ENCODE measurements around the gene DAZAP1. TPM values are rescaled to one million over a fixed set of nuclear protein-coding genes. Genes with fewer than 3 reads are reported as not detected.

Gene DAZAP1
- total RNA-seq, 2 experiments from 2014 or later, result 287 to 297 TPM

- DNase-seq, result no peak
- H3K36me3 Mint-ChIP-seq, result peaks cover 16% of the 10 kb centered on the region
- H3K4me1 Mint-ChIP-seq, result peaks cover 13% of the 10 kb centered on the region
- H3K4me3 Mint-ChIP-seq, result peak overlapping the region; percentile 82
- H3K27me3 Mint-ChIP-seq, result peaks cover 9% of the 10 kb centered on the region
- peak overlapping the region; percentile 66 for H3K27ac Mint-ChIP-seq
- peaks cover 2% of the 10 kb centered on the region for H3K9me3 Mint-ChIP-seq
Observed at GRCh38 chr19:1384478-1385110, 22.8 kb upstream of the DAZAP1 start.

- Mint-ChIP-seq H3K27me3 (peaks cover 9% of the 10 kb centered on the region), H3K4me3 (no peak overlapping the region), H3K4me1 (peaks cover 13% of the 10 kb centered on the region), H3K27ac (no peak overlapping the region), H3K9me3 (peaks cover 2% of the 10 kb centered on the region), H3K36me3 (peaks cover 20% of the 10 kb centered on the region)
- DNase-seq, result no peak
Observed at GRCh38 chr19:1385816-1386215, 21.6 kb upstream of the DAZAP1 start.

GRCh38 chr19:1386945-1387683 lies 20.3 kb upstream of the DAZAP1 start:
- Mint-ChIP-seq H3K27me3 (peaks cover 9% of the 10 kb centered on the region), H3K4me3 (no peak overlapping the region), H3K36me3 (peaks cover 22% of the 10 kb centered on the region), H3K4me1 (peaks cover 13% of the 10 kb centered on the region), H3K9me3 (peaks cover 2% of the 10 kb centered on the region), H3K27ac (no peak overlapping the region)
- DNase-seq, result no peak

- H3K4me3 Mint-ChIP-seq, result no peak overlapping the region
- peaks cover 10% of the 10 kb centered on the region for H3K4me1 Mint-ChIP-seq
- H3K9me3 Mint-ChIP-seq, result peaks cover 2% of the 10 kb centered on the region
- H3K27me3 Mint-ChIP-seq, result peaks cover 7% of the 10 kb centered on the region
- H3K27ac Mint-ChIP-seq, result no peak overlapping the region
- no peak for DNase-seq
- peaks cover 22% of the 10 kb centered on the region for H3K36me3 Mint-ChIP-seq
Observed at GRCh38 chr19:1387684-1388636, 19.4 kb upstream of the DAZAP1 start.

GRCh38 chr19:1388637-1389026 lies 18.8 kb upstream of the DAZAP1 start:
- Mint-ChIP-seq H3K27ac (no peak overlapping the region), H3K27me3 (peaks cover under 1% of the 10 kb centered on the region), H3K9me3 (no peaks in the 10 kb centered on the region), H3K4me1 (peaks cover 3% of the 10 kb centered on the region), H3K36me3 (peaks cover 17% of the 10 kb centered on the region), H3K4me3 (no peak overlapping the region)
- DNase-seq, result no peak

- no peak overlapping the region for H3K4me3 Mint-ChIP-seq
- DNase-seq, result no peak
- H3K27me3 Mint-ChIP-seq, result no peaks in the 10 kb centered on the region
- H3K9me3 Mint-ChIP-seq, result no peaks in the 10 kb centered on the region
- H3K4me1 Mint-ChIP-seq, result peaks cover 3% of the 10 kb centered on the region
- no peak overlapping the region for H3K27ac Mint-ChIP-seq
- peaks cover 16% of the 10 kb centered on the region for H3K36me3 Mint-ChIP-seq
Observed at GRCh38 chr19:1389033-1389940, 18.1 kb upstream of the DAZAP1 start.

- no peak for DNase-seq
- no peak overlapping the region for H3K4me3 Mint-ChIP-seq
- H3K4me1 Mint-ChIP-seq, result no peaks in the 10 kb centered on the region
- H3K36me3 Mint-ChIP-seq, result peaks cover 18% of the 10 kb centered on the region
- H3K9me3 Mint-ChIP-seq, result no peaks in the 10 kb centered on the region
- no peaks in the 10 kb centered on the region for H3K27me3 Mint-ChIP-seq
- H3K27ac Mint-ChIP-seq, result no peak overlapping the region
Observed at GRCh38 chr19:1390890-1391423, 16.4 kb upstream of the DAZAP1 start.

- H3K27me3 Mint-ChIP-seq, result no peaks in the 10 kb centered on the region
- H3K36me3 Mint-ChIP-seq, result peaks cover 18% of the 10 kb centered on the region
- H3K4me1 Mint-ChIP-seq, result peaks cover 3% of the 10 kb centered on the region
- H3K9me3 Mint-ChIP-seq, result no peaks in the 10 kb centered on the region
- no peak overlapping the region for H3K4me3 Mint-ChIP-seq
- no peak overlapping the region for H3K27ac Mint-ChIP-seq
- DNase-seq, result no peak
Observed at GRCh38 chr19:1392407-1392806, 15.0 kb upstream of the DAZAP1 start.

- Mint-ChIP-seq H3K27me3 (no peaks in the 10 kb centered on the region), H3K4me3 (no peak overlapping the region), H3K9me3 (no peaks in the 10 kb centered on the region), H3K27ac (no peak overlapping the region), H3K36me3 (peaks cover 18% of the 10 kb centered on the region), H3K4me1 (peaks cover 3% of the 10 kb centered on the region)
- DNase-seq, result no peak
Observed at GRCh38 chr19:1392939-1393530, 14.4 kb upstream of the DAZAP1 start.

GRCh38 chr19:1393841-1394240 lies 13.5 kb upstream of the DAZAP1 start:
- no peak overlapping the region for H3K27ac Mint-ChIP-seq
- no peaks in the 10 kb centered on the region for H3K9me3 Mint-ChIP-seq
- DNase-seq, result no peak
- peaks cover 3% of the 10 kb centered on the region for H3K4me1 Mint-ChIP-seq
- no peak overlapping the region for H3K4me3 Mint-ChIP-seq
- no peaks in the 10 kb centered on the region for H3K27me3 Mint-ChIP-seq
- H3K36me3 Mint-ChIP-seq, result peaks cover 16% of the 10 kb centered on the region

GRCh38 chr19:1394252-1395193 lies 12.9 kb upstream of the DAZAP1 start:
- no peak for DNase-seq
- H3K27me3 Mint-ChIP-seq, result no peaks in the 10 kb centered on the region
- peaks cover 11% of the 10 kb centered on the region for H3K36me3 Mint-ChIP-seq
- H3K4me3 Mint-ChIP-seq, result no peak overlapping the region
- no peaks in the 10 kb centered on the region for H3K9me3 Mint-ChIP-seq
- peaks cover 3% of the 10 kb centered on the region for H3K4me1 Mint-ChIP-seq
- H3K27ac Mint-ChIP-seq, result no peak overlapping the region

GRCh38 chr19:1395194-1396018 lies 12.0 kb upstream of the DAZAP1 start:
- Mint-ChIP-seq H3K36me3 (peaks cover 8% of the 10 kb centered on the region), H3K4me1 (peaks cover 3% of the 10 kb centered on the region), H3K4me3 (no peak overlapping the region), H3K9me3 (no peaks in the 10 kb centered on the region), H3K27me3 (no peaks in the 10 kb centered on the region), H3K27ac (no peak overlapping the region)
- DNase-seq, result no peak
